OCI-LY7 (cell line): Measurements from ENCODE around the gene CASP4. TPM values are rescaled to one million over a fixed set of nuclear protein-coding genes. Genes with fewer than 3 reads are reported as not detected.

Experiments
- BruUV-seq: library from RNA; stranded (reverse); fragments of 400-500 nt; replicated peaks from 2 replicates; lab custom pipeline; 2021; lab: Mats Ljungman, UMichigan
- CTCF ChIA-PET: fragments of 300-600 bp; sonication (Branson Sonifier 250); formaldehyde crosslinking; loops from one replicate; lab custom pipeline; 2022; ENCODE audit warnings: antibody characterized with exemption; ENCODE audit not compliant: unreplicated experiment; lab: Charles Lee
- POLR2A ChIA-PET: fragments of 300-600 bp; sonication (Branson Sonifier 250); formaldehyde crosslinking; loops from one replicate; lab custom pipeline; 2022; ENCODE audit warnings: antibody characterized with exemption; lab: Charles Lee
- DNase-seq: peaks from one replicate; pipeline ENCODE4 v3.0.0-alpha.2; 2015; ENCODE audit warnings: low spot score
- H2AFZ ChIP-seq: fragments of 200-600 bp; sonication (generic), shearing (Covaris generic); 2 replicates; pipeline ENCODE4 v1.6.1; 2014; ENCODE audit warnings: mild to moderate bottlenecking, antibody characterized with exemption, low read length, moderate library complexity
- H3K27ac ChIP-seq: fragments of 200-600 bp; sonication (generic); 2 replicates; pipeline ENCODE4 v1.5.1; 2014; ENCODE audit warnings: mixed run types, low read depth, mild to moderate bottlenecking, moderate library complexity, low read length, inconsistent platforms; ENCODE audit not compliant: poor library complexity, severe bottlenecking
- H3K36me3 ChIP-seq: fragments of 200-600 bp; sonication (generic); 2 replicates; pipeline ENCODE4 v1.6.1; 2014; ENCODE audit warnings: mild to moderate bottlenecking, antibody characterized with exemption, low read length, moderate library complexity, mixed read lengths; ENCODE audit not compliant: insufficient read depth
- H3K4me1 ChIP-seq: fragments of 200-600 bp; sonication (generic); 2 replicates; pipeline ENCODE4 v1.5.1; 2014; ENCODE audit warnings: mild to moderate bottlenecking, low read length; ENCODE audit not compliant: insufficient read depth, poor library complexity, severe bottlenecking
- H3K4me2 ChIP-seq: fragments of 200-600 bp; sonication (generic); 2 replicates; pipeline ENCODE4 v1.6.1; 2014; ENCODE audit warnings: mild to moderate bottlenecking, low read length
- H3K4me3 ChIP-seq: fragments of 200-600 bp; sonication (generic); 2 replicates; pipeline ENCODE4 v1.5.1; 2014; ENCODE audit warnings: mild to moderate bottlenecking, low read depth, low read length; ENCODE audit not compliant: poor library complexity, severe bottlenecking
- H3K79me2 ChIP-seq: fragments of 200-600 bp; sonication (generic); 2 replicates; pipeline ENCODE4 v1.6.1; 2016; ENCODE audit warnings: low read depth, mild to moderate bottlenecking, low read length, moderate library complexity, mixed read lengths; ENCODE audit not compliant: insufficient read depth
- H3K9me2 ChIP-seq: fragments of 200-600 bp; sonication (generic); 2 replicates; pipeline ENCODE4 v1.6.1; 2016; ENCODE audit warnings: mild to moderate bottlenecking, low read length, mixed read lengths; ENCODE audit not compliant: insufficient read depth
- H3K9me3 ChIP-seq: fragments of 200-600 bp; sonication (generic); 2 replicates; pipeline ENCODE4 v1.6.1; 2014; ENCODE audit warnings: mild to moderate bottlenecking, mixed run types, low read length, mixed read lengths
- H4K20me1 ChIP-seq: fragments of 200-600 bp; sonication (generic); 2 replicates; pipeline ENCODE4 v1.6.1; 2014; ENCODE audit warnings: mild to moderate bottlenecking, antibody characterized with exemption, low read length, moderate library complexity, mixed read lengths; ENCODE audit not compliant: insufficient read depth
- CTCF ChIP-seq: fragments of 200-600 bp; sonication (generic); conservative IDR thresholded peaks from 2 replicates; pipeline ENCODE4 v1.5.1; 2014; ENCODE audit warnings: mild to moderate bottlenecking, antibody characterized with exemption, low read length, moderate library complexity, mixed read lengths
- EZH2phosphoT487 ChIP-seq: fragments of 200-600 bp; sonication (generic); IDR thresholded peaks from 2 replicates; pipeline ENCODE4 v1.6.1; 2018; ENCODE audit warnings: low read depth, borderline replicate concordance, mild to moderate bottlenecking, mixed run types, antibody characterized with exemption, low read length, moderate library complexity, mixed read lengths
- intact Hi-C: fragments of 100-400 bp; cut with micrococcal nuclease; formaldehyde crosslinking; loops from one replicate; pipeline ENCODE4 v1.10.0; 2022; ENCODE audit not compliant: unreplicated experiment
- total RNA-seq, 2 experiments: library from RNA; depleted of rRNA in 1 of 2; stranded (reverse); fragments of >200 nt in 1 of 2; shearing (Covaris generic) in 1 of 2; gene quantifications; 2 replicates each; pipeline ENCODE4 v1.2.3, GENCODE V29; 2014 to 2022

CASP4 gene
- total RNA-seq, 2 experiments from 2014 or later: 0.88 to 1.6 TPM

GRCh38 chr11:104970756-104971155 is 2.4 kb upstream of the CASP4 start:
- BruUV-seq: no TSS peak
- H3K4me1 ChIP-seq: no peaks in the 10 kb centered on the region
- no peaks in the 10 kb centered on the region for H4K20me1 ChIP-seq
- H3K79me2 ChIP-seq: no peaks in the 10 kb centered on the region
- intact Hi-C loops: no loop called here
- H3K4me3 ChIP-seq: no peak overlapping the region
- H3K9me3 ChIP-seq: no peaks in the 10 kb centered on the region
- ChIA-PET CTCF (no interaction called here), POLR2A (interaction anchor here (0.7 kb wide), 1 partner anchor 1128 kb away, joined by 3 read pairs; no protein-coding TSS in a partner anchor)
- no peak overlapping the region for H2AFZ ChIP-seq
- no peaks in the 10 kb centered on the region for H3K36me3 ChIP-seq
- no peaks in the 10 kb centered on the region for H3K9me2 ChIP-seq
- DNase-seq: no peak
- no peak overlapping the region for H3K4me2 ChIP-seq
- TF ChIP-seq EZH2phosphoT487: no peak
- no peak for TF ChIP-seq CTCF
- no peak overlapping the region for H3K27ac ChIP-seq

GRCh38 chr11:104968856-104969776 is 742 bp upstream of the CASP4 start:
- Histone ChIP-seq H3K9me3 (0 out of 2 replicates have a peak, but pooled peaks cover 5% of the 10 kb centered on the region), H3K4me2 (no peak overlapping the region), H2AFZ (peak overlapping the region; percentile 88; the same call in 1 of the 2 replicates), H3K4me1 (no peaks in the 10 kb centered on the region), H3K9me2 (no peaks in the 10 kb centered on the region), H3K36me3 (no peaks in the 10 kb centered on the region), H3K79me2 (no peaks in the 10 kb centered on the region), H3K27ac (no peak overlapping the region), H3K4me3 (peak overlapping the region; percentile 48), H4K20me1 (no peaks in the 10 kb centered on the region)
- intact Hi-C loops: no loop called here
- CTCF ChIA-PET: no interaction called here
- TF ChIP-seq CTCF: no peak
- no peak for TF ChIP-seq EZH2phosphoT487
- DNase-seq: no peak
- BruUV-seq: no TSS peak
- POLR2A ChIA-PET: interaction anchor here (0.5 kb wide), 1 partner anchor 634 kb away, joined by 3 read pairs; no protein-coding TSS in a partner anchor
